Karpas-422 (cell line): ENCODE results near the gene RAB3C. TPM values are rescaled to one million over a fixed set of nuclear protein-coding genes. Genes with fewer than 3 reads are reported as not detected.

ENCODE experiments used
- DNase-seq: peaks from one replicate; pipeline ENCODE4 v3.0.0-alpha.2; 2015
- H2AFZ ChIP-seq: fragments of 200-600 bp; sonication (generic); 2 replicates; pipeline ENCODE4 v1.6.1; 2014; ENCODE audit warnings: antibody characterized with exemption, low read length, mixed read lengths
- H3K27ac ChIP-seq: fragments of 200-600 bp; sonication (generic); 2 replicates; pipeline ENCODE4 v1.5.1; 2014; ENCODE audit warnings: mild to moderate bottlenecking, low read length, moderate library complexity
- H3K27me3 ChIP-seq: fragments of 200-600 bp; sonication (generic); 2 replicates; pipeline ENCODE4 v1.6.1; 2014; ENCODE audit warnings: low read length, mixed read lengths
- H3K36me3 ChIP-seq: fragments of 200-600 bp; sonication (generic); 2 replicates; pipeline ENCODE4 v1.6.1; 2014; ENCODE audit warnings: low read length, mixed read lengths; ENCODE audit not compliant: insufficient read depth
- H3K4me1 ChIP-seq: fragments of 200-600 bp; sonication (generic); 2 replicates; pipeline ENCODE4 v1.6.1; 2014; ENCODE audit warnings: mild to moderate bottlenecking, low read length, mixed read lengths
- H3K4me2 ChIP-seq: fragments of 200-600 bp; sonication (generic); 2 replicates; pipeline ENCODE4 v1.6.1; 2014; ENCODE audit warnings: low read length, low read depth, mild to moderate bottlenecking; ENCODE audit not compliant: poor library complexity, severe bottlenecking
- H3K4me3 ChIP-seq: fragments of 200-600 bp; sonication (generic); 2 replicates; pipeline ENCODE4 v1.5.1; 2014; ENCODE audit warnings: mild to moderate bottlenecking, antibody characterized with exemption, low read length, mixed read lengths
- H3K79me2 ChIP-seq: fragments of 200-600 bp; sonication (generic); 2 replicates; pipeline ENCODE4 v1.6.1; 2014; ENCODE audit warnings: mild to moderate bottlenecking, low read length, mixed read lengths
- H3K9ac ChIP-seq: fragments of 200-600 bp; sonication (generic); 2 replicates; pipeline ENCODE4 v1.6.0; 2014; ENCODE audit warnings: low read length
- H3K9me2 ChIP-seq: fragments of 200-600 bp; sonication (generic), shearing (Covaris generic); replicated peaks from 2 replicates; pipeline ENCODE4 v1.6.0; 2014; ENCODE audit warnings: mild to moderate bottlenecking, low read length, moderate library complexity; ENCODE audit not compliant: insufficient read depth
- H3K9me3 ChIP-seq: fragments of 300-700, 200-600 bp; sonication (generic); 2 replicates; pipeline ENCODE4 v1.6.1; 2014; ENCODE audit warnings: low read length, mixed read lengths
- H4K20me1 ChIP-seq: fragments of 200-600 bp; sonication (generic); 2 replicates; pipeline ENCODE4 v1.6.1; 2014; ENCODE audit warnings: mild to moderate bottlenecking, antibody characterized with exemption, low read length, low read depth; ENCODE audit not compliant: insufficient read depth
- total RNA-seq: library from RNA; depleted of rRNA; stranded (reverse); fragments of >200 nt; shearing (Covaris generic); gene quantifications from 2 replicates; pipeline ENCODE4 v1.2.3, GENCODE V29; 2014; ENCODE audit warnings: low replicate concordance

Gene RAB3C
- total RNA-seq, 1 experiment from 2014 or later = not detected

- H3K36me3 ChIP-seq = no peaks in the 10 kb centered on the region
- H3K9me2 ChIP-seq = no peaks in the 10 kb centered on the region
- H3K4me3 ChIP-seq = no peak overlapping the region
- DNase-seq = no peak
- H4K20me1 ChIP-seq = no peaks in the 10 kb centered on the region
- H3K4me2 ChIP-seq = no peak overlapping the region
- no peaks in the 10 kb centered on the region for H3K9me3 ChIP-seq
- no peaks in the 10 kb centered on the region for H3K4me1 ChIP-seq
- no peak overlapping the region for H3K9ac ChIP-seq
- no peaks in the 10 kb centered on the region for H3K27me3 ChIP-seq
- H3K79me2 ChIP-seq = no peaks in the 10 kb centered on the region
- H2AFZ ChIP-seq = no peak overlapping the region
- no peak overlapping the region for H3K27ac ChIP-seq
Measured at GRCh38 chr5:58750036-58750435, 167.2 kb downstream of the RAB3C start.

GRCh38 chr5:58751222-58751837, 168.5 kb downstream of the RAB3C start:
- H3K9ac ChIP-seq = no peak overlapping the region
- DNase-seq = no peak

GRCh38 chr5:58752104-58752503, 169.2 kb downstream of the RAB3C start:
- no peak for DNase-seq
- H3K4me2 ChIP-seq = no peak overlapping the region
- H3K9ac ChIP-seq = no peak overlapping the region
- H3K4me3 ChIP-seq = no peak overlapping the region
- no peaks in the 10 kb centered on the region for H3K9me3 ChIP-seq
- H3K27me3 ChIP-seq = no peaks in the 10 kb centered on the region
- no peaks in the 10 kb centered on the region for H3K9me2 ChIP-seq
- no peaks in the 10 kb centered on the region for H4K20me1 ChIP-seq
- no peaks in the 10 kb centered on the region for H3K4me1 ChIP-seq
- H3K27ac ChIP-seq = no peak overlapping the region
- no peak overlapping the region for H2AFZ ChIP-seq
- no peaks in the 10 kb centered on the region for H3K79me2 ChIP-seq
- H3K36me3 ChIP-seq = no peaks in the 10 kb centered on the region

More at GRCh38 chr5:58751222-58751837, 168.5 kb downstream of the RAB3C start:
- H2AFZ ChIP-seq = no peak overlapping the region
- no peak overlapping the region for H3K27ac ChIP-seq
- no peak overlapping the region for H3K4me3 ChIP-seq
- no peak overlapping the region for H3K4me2 ChIP-seq
- no peaks in the 10 kb centered on the region for H3K9me2 ChIP-seq
- no peaks in the 10 kb centered on the region for H4K20me1 ChIP-seq
- H3K9me3 ChIP-seq = no peaks in the 10 kb centered on the region
- H3K36me3 ChIP-seq = no peaks in the 10 kb centered on the region
- no peaks in the 10 kb centered on the region for H3K4me1 ChIP-seq
- no peaks in the 10 kb centered on the region for H3K27me3 ChIP-seq
- no peaks in the 10 kb centered on the region for H3K79me2 ChIP-seq

GRCh38 chr5:58753446-58753845, 170.6 kb downstream of the RAB3C start:
- no peaks in the 10 kb centered on the region for H3K4me1 ChIP-seq
- H3K9me3 ChIP-seq = no peaks in the 10 kb centered on the region
- no peaks in the 10 kb centered on the region for H3K9me2 ChIP-seq
- no peak overlapping the region for H3K4me3 ChIP-seq
- no peaks in the 10 kb centered on the region for H4K20me1 ChIP-seq
- no peak overlapping the region for H3K9ac ChIP-seq
- H3K27ac ChIP-seq = no peak overlapping the region
- H3K27me3 ChIP-seq = no peaks in the 10 kb centered on the region
- no peaks in the 10 kb centered on the region for H3K79me2 ChIP-seq
- no peak overlapping the region for H2AFZ ChIP-seq
- no peak overlapping the region for H3K4me2 ChIP-seq
- no peak for DNase-seq
- no peaks in the 10 kb centered on the region for H3K36me3 ChIP-seq

- Histone ChIP-seq H3K4me1 (no peaks in the 10 kb centered on the region), H3K36me3 (no peaks in the 10 kb centered on the region), H3K9ac (no peak overlapping the region)
Measured at GRCh38 chr5:58754250-58754649, 171.4 kb downstream of the RAB3C start.

GRCh38 chr5:58755397-58755796, 172.5 kb downstream of the RAB3C start:
- DNase-seq = no peak
- no peaks in the 10 kb centered on the region for H3K27me3 ChIP-seq
- H3K4me1 ChIP-seq = no peaks in the 10 kb centered on the region
- no peak overlapping the region for H3K4me2 ChIP-seq
- H3K27ac ChIP-seq = no peak overlapping the region
- no peak overlapping the region for H2AFZ ChIP-seq
- H3K9me3 ChIP-seq = no peaks in the 10 kb centered on the region
- H4K20me1 ChIP-seq = no peaks in the 10 kb centered on the region
- no peaks in the 10 kb centered on the region for H3K36me3 ChIP-seq
- H3K79me2 ChIP-seq = no peaks in the 10 kb centered on the region
- H3K9me2 ChIP-seq = no peaks in the 10 kb centered on the region
- H3K4me3 ChIP-seq = no peak overlapping the region
- H3K9ac ChIP-seq = no peak overlapping the region

More at GRCh38 chr5:58754250-58754649, 171.4 kb downstream of the RAB3C start:
- Histone ChIP-seq H3K4me3 (no peak overlapping the region), H2AFZ (no peak overlapping the region), H3K9me3 (no peaks in the 10 kb centered on the region), H3K4me2 (no peak overlapping the region), H3K27me3 (no peaks in the 10 kb centered on the region), H3K27ac (no peak overlapping the region), H4K20me1 (no peaks in the 10 kb centered on the region), H3K79me2 (no peaks in the 10 kb centered on the region), H3K9me2 (no peaks in the 10 kb centered on the region)
- DNase-seq = no peak

- no peaks in the 10 kb centered on the region for H3K27me3 ChIP-seq
- no peak overlapping the region for H2AFZ ChIP-seq
- H3K9ac ChIP-seq = no peak overlapping the region
- H4K20me1 ChIP-seq = no peaks in the 10 kb centered on the region
- H3K9me3 ChIP-seq = no peaks in the 10 kb centered on the region
- no peaks in the 10 kb centered on the region for H3K9me2 ChIP-seq
- H3K4me1 ChIP-seq = no peaks in the 10 kb centered on the region
- H3K4me2 ChIP-seq = peak overlapping the region; percentile 54
- no peak for DNase-seq
- H3K4me3 ChIP-seq = peak overlapping the region; percentile 21
- no peaks in the 10 kb centered on the region for H3K79me2 ChIP-seq
- no peak overlapping the region for H3K27ac ChIP-seq
- H3K36me3 ChIP-seq = no peaks in the 10 kb centered on the region
Measured at GRCh38 chr5:58759745-58760144, 176.9 kb downstream of the RAB3C start.

- no peak overlapping the region for H3K27ac ChIP-seq
- H3K9ac ChIP-seq = no peak overlapping the region
- peak overlapping the region; percentile 54 for H3K4me2 ChIP-seq
- no peaks in the 10 kb centered on the region for H3K9me3 ChIP-seq
- no peak for DNase-seq
- no peaks in the 10 kb centered on the region for H3K9me2 ChIP-seq
- H3K4me3 ChIP-seq = peak overlapping the region; percentile 21
- no peaks in the 10 kb centered on the region for H3K79me2 ChIP-seq
- no peaks in the 10 kb centered on the region for H3K27me3 ChIP-seq
- H3K36me3 ChIP-seq = no peaks in the 10 kb centered on the region
- no peak overlapping the region for H2AFZ ChIP-seq
- H3K4me1 ChIP-seq = no peaks in the 10 kb centered on the region
- H4K20me1 ChIP-seq = no peaks in the 10 kb centered on the region
Measured at GRCh38 chr5:58760222-58760621, 177.3 kb downstream of the RAB3C start.
